Pons (tissue), 1 donor: ENCODE data around the gene MEGF6.

Source experiments
- DNase-seq: peaks from one replicate; pipeline ENCODE4 v3.0.0-alpha.2; 2016; ENCODE audit warnings: low spot score

MEGF6 gene

DNA sequence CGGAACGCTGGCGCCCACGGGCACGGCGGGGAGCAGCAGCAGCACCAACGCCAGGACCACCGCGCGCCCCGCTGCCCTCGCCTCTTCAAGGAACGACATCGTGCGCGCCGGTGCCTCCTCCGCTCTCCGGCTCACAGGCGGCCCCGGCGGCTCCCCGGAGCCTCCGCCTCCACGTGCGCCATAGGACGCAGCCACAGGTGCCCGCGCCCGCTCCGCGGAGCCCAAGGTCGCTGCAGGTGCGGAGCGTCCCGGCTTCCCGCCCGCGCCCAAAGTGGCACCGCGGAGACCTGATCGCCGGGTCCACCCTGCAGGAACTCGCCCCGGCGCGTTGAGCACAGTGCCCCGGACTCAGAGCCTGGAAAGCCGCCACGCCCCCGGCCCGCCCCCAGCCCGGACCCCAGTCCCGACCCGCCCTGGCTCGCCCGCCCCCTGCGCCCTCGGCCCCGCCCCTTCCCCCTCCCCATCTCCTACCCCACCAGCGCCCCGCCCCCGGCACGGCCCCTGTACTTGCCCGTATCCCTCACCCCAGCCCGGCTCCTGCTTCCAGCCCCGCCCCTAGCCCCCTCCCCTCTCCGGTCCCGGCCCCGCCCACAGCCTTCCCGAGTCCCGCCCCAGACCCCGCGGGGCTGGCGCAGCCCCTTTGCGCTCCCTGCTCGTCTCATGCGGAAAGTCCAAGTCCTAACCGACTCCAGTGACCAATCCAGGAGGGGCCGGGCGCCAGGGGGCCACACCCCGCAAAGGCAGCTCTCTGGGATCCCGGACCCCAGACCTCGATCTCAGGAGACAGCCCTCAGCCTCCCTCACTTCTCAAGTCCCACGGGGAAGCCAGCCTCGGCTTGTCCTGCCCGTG, at the start of gene MEGF6:
TSS of gene MEGF6 (minus strand) at position 339 of the 850 bp plus-strand sequence. CDS start at position 99, 240 bp downstream.
- no peak for DNase-seq

- no peak for DNase-seq
Measured at GRCh38 chr1:3660704-3661103, 49.4 kb upstream of the MEGF6 start.

DNA sequence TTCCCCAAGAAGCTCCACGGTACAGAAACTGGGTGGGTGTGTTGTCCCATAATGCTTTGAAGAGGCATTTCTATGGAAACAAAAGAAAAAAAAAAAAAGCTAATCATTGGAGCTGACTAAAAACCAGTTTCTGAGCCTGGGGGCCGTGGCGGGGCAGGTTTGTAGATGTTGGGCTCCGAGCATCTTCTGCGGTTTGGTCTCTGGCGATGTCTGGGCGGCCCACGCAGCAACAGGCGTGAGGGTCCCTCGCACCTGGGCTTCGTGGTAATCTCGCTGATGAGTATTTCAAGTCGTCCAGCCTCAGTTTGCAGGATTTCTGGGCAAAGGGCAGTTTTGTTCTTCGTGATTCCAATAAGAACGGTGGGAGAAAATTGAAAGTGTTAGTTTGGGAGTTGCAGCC, 47.8 kb upstream of the MEGF6 start:
- no peak for DNase-seq

DNA sequence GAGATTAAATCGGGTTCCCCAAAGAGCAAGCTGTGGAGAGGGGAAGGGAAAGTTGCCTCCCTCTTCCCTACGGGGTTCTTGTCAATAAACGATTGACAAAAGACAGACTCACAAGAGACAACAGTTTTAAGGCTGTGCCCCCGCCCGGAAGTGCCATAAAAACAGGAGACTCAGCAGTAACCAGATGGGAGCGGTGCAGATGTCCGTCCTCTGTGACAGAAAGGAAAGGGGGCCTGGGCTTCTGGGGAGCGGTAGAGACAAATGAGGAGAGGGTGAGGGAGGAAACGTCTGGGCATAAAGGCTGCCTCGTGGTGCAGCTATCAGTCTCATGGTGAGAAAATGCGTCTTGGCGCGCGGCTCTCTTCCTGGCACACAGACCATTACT, 46.9 kb upstream of the MEGF6 start:
- no peak for DNase-seq

GRCh38 chr1:3657578-3658230, 46.4 kb upstream of the MEGF6 start:
- no peak for DNase-seq

GRCh38 chr1:3657096-3657475, 45.8 kb upstream of the MEGF6 start:
- DNase-seq = no peak

GRCh38 chr1:3656450-3657095, 45.3 kb upstream of the MEGF6 start:
- DNase-seq = no peak

- DNase-seq = no peak
Measured at GRCh38 chr1:3654549-3655281, 43.4 kb upstream of the MEGF6 start.

DNA sequence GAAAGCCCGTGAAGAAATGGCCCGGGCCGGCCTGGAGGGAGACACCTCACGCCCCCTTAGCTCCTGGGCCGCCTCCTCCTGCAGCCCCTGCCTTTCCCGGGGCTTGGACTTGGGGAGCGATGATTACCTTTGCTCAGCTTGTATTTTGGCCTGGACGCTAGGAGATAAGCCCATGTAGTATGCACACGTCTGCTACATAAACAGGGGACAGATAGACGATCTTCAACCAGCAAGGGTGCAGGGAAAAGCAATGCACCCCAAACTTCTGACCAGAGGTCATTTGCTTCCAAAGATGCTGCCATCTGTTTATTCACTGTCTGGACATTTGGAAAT, 41.9 kb upstream of the MEGF6 start:
- no peak for DNase-seq

- DNase-seq = no peak
Measured at GRCh38 chr1:3652548-3653285, 41.4 kb upstream of the MEGF6 start.

- no peak for DNase-seq
Measured at GRCh38 chr1:3651930-3652547, 40.7 kb upstream of the MEGF6 start, which contains the start of gene TP73. Gene TP73 (plus strand): TSS chr1:3652516. CDS start chr1:3682366, 29,850 bp downstream.

DNA sequence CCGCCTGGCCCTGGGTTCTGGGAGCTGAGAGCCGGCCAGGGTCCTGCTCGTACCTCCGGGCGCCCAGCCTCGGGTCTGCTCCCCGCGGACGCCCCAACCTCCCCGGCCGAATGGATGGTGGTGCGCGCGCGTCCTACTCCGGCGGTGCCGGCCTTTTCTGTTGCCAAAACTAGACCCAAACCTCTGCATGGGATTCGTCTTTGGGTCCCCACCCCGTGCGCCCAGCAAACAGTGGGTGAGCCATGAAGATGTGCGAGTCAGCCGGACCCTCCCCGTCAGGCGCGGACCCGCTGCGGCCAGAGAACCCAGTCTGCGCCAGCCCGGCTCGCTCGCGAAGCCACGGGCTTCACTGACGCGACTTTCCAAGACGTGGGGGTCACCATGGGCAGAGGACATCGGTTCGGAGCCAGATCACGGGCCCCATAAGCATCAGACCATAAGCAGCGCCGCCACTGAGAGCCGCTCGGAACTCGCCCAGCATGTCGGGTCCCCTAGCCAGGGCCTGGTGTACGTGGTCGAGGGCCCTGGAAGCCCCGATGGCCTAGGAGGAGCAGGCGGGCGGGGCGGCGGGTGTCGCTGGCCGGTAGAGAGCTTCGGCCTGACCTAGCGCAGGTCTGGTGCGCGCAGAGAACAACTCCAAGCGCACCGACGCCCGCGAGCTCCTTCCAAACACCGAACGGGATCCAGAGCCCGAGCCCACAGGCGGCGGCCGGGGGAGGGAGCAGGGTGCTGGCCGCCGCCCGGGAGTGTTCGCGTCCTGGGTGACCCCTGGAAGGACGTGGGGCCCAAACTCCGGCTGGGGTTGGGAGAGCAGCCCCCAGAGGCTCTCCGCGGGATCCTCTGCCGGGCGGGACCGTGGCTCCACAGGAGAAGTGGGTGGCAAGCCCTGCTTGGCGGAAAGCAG, 40.0 kb upstream of the MEGF6 start:
- no peak for DNase-seq

- no peak for DNase-seq
Measured at GRCh38 chr1:3650248-3651025, 39.1 kb upstream of the MEGF6 start.

GRCh38 chr1:3649342-3650247, 38.3 kb upstream of the MEGF6 start, which contains the start of gene WRAP73:
Gene WRAP73 (minus strand): TSS chr1:3650103. CDS start chr1:3649999, 104 bp downstream.
- DNase-seq = peak; percentile 83

GRCh38 chr1:3646596-3646995, 35.3 kb upstream of the MEGF6 start:
- DNase-seq = no peak

- DNase-seq = no peak
Measured at GRCh38 chr1:3645666-3646355, 34.5 kb upstream of the MEGF6 start.

DNA sequence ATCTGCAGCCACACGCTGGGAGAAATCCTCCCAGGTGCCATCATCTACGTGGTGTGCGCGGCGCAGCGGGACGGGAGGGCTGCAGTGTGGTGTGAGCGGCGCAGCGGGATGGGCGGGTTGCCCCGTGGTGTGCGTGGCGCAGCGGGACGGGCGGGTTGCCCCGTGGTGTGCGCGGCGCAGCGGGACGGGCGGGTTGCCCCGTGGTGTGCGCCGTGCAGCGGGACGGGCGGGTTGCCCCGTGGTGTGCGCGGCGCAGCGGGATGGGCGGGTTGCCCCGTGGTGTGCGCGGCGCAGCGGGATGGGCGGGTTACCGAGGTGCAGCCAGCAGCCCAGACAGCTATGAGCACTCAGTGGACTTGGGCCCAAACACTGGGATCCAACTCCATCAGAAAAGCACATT, 33.9 kb upstream of the MEGF6 start:
- no peak for DNase-seq

- no peak for DNase-seq
Measured at GRCh38 chr1:3644273-3644672, 33.0 kb upstream of the MEGF6 start.
